Endothelial cell of umbilical vein (primary cell): ENCODE results near the gene PLEKHG3. TPM values are rescaled to one million over a fixed set of nuclear protein-coding genes. Genes with fewer than 3 reads are reported as not detected.

Experiments
- BruUV-seq: library from RNA; stranded (reverse); fragments of 400-500 nt; replicated peaks from 2 replicates; lab custom pipeline; 2021; lab: Mats Ljungman, UMichigan
- CTCF ChIA-PET: fragments of 300-600, 350-600 bp; sonication (Branson Sonifier 250); formaldehyde crosslinking; loops from one replicate; lab custom pipeline; 2021; ENCODE audit warnings: antibody characterized with exemption, inconsistent platforms; lab: Charles Lee
- POLR2A ChIA-PET: fragments of 300-600, 350-600 bp; sonication (Branson Sonifier 250); formaldehyde crosslinking; loops from one replicate; lab custom pipeline; 2021; ENCODE audit warnings: antibody characterized with exemption, inconsistent platforms; lab: Charles Lee
- DNase-seq: peaks from one replicate; pipeline ENCODE4 v3.0.0-alpha.2; 2011; ENCODE audit warnings: low read depth, low spot score
- FAIRE-seq: peaks from 2 replicates; lab custom pipeline; 2011; peaks lifted over from hg19 to GRCh38; lab: Jason Lieb, UNC
- H2AFZ ChIP-seq: 2 replicates; pipeline ENCODE4 v1.6.0; 2012; ENCODE audit warnings: low read depth, low read length, control low read depth, inconsistent platforms
- H3K27ac ChIP-seq: 2 replicates; pipeline ENCODE4 v1.5.1; 2011; ENCODE audit warnings: low read depth, mild to moderate bottlenecking, control low read depth, low read length, moderate library complexity; ENCODE audit not compliant: insufficient read depth
- H3K27me3 ChIP-seq, 2 experiments: 2 replicates each; pipeline versions ENCODE4 v1.6.0 to v1.6.1; 2011; ENCODE audit warnings: low read length in 2 of 2, mixed read lengths in 1 of 2; ENCODE audit not compliant: control insufficient read depth in 2 of 2, insufficient read depth in 2 of 2
- H3K36me3 ChIP-seq, 2 experiments: 2 replicates in 1 of 2; 3 replicates in 1 of 2; pipeline ENCODE4 v1.5.1; 2011; ENCODE audit warnings: low read length in 2 of 2, mild to moderate bottlenecking in 1 of 2, moderate library complexity in 1 of 2; ENCODE audit not compliant: control insufficient read depth in 2 of 2, insufficient read depth in 2 of 2; ENCODE audit errors: extremely low read depth in 1 of 2
- H3K4me1 ChIP-seq: 3 replicates; pipeline ENCODE4 v1.5.1; 2011; ENCODE audit warnings: mild to moderate bottlenecking, low read length; ENCODE audit not compliant: control insufficient read depth, insufficient read depth; ENCODE audit errors: extremely low read depth
- H3K4me2 ChIP-seq: 2 replicates; pipeline ENCODE4 v1.6.1; 2011; ENCODE audit warnings: low read length, control low read depth, mixed read lengths; ENCODE audit not compliant: insufficient read depth
- H3K4me3 ChIP-seq, 3 experiments: fragments of 200-600 bp in 1 of 3; sonication (generic), shearing (Covaris generic) in 1 of 3; replicated peaks in 1 of 3; 2 replicates each; pipeline ENCODE4 v1.5.1; 2011 to 2016; ENCODE audit warnings: control low read depth in 3 of 3, low read length in 3 of 3, mild to moderate bottlenecking in 2 of 3, inconsistent platforms in 1 of 3, low read depth in 1 of 3, moderate library complexity in 1 of 3; ENCODE audit not compliant: insufficient read depth in 1 of 3
- H3K79me2 ChIP-seq: 2 replicates; pipeline ENCODE4 v1.6.0; 2012; ENCODE audit warnings: low read length, inconsistent platforms; ENCODE audit not compliant: control insufficient read depth, insufficient read depth
- H3K9ac ChIP-seq: replicated peaks from 2 replicates; pipeline ENCODE3; 2011; ENCODE audit warnings: low read length, control low read depth; ENCODE audit not compliant: insufficient read depth; ENCODE audit errors: extremely low read depth
- H3K9me1 ChIP-seq: replicated peaks from 3 replicates; pipeline ENCODE4 v1.6.0; 2011; ENCODE audit warnings: mild to moderate bottlenecking, low read length; ENCODE audit not compliant: control insufficient read depth, insufficient read depth; ENCODE audit errors: extremely low read depth
- H3K9me3 ChIP-seq: replicated peaks from 2 replicates; pipeline ENCODE4 v1.5.1; 2012; ENCODE audit warnings: low read length, inconsistent platforms; ENCODE audit not compliant: control insufficient read depth, insufficient read depth
- H4K20me1 ChIP-seq: replicated peaks from 2 replicates; pipeline ENCODE3; 2011; ENCODE audit warnings: mild to moderate bottlenecking, low read length; ENCODE audit not compliant: control insufficient read depth, insufficient read depth; ENCODE audit errors: extremely low read depth
- CTCF ChIP-seq, 2 donors: IDR thresholded peaks; 1 replicate in 1 of 2; 2 replicates in 1 of 2; pipeline ENCODE4 v1.5.1; 2011; ENCODE audit warnings: low read length in 2 of 2, mild to moderate bottlenecking in 2 of 2, moderate library complexity in 2 of 2, control low read depth in 1 of 2, inconsistent platforms in 1 of 2, low read depth in 1 of 2; ENCODE audit not compliant: insufficient read depth in 1 of 2; ENCODE audit errors: extremely low read depth in 1 of 2
- EZH2 ChIP-seq: IDR thresholded peaks from 2 replicates; pipeline ENCODE4 v1.6.1; 2012; ENCODE audit warnings: borderline replicate concordance, low read depth, mild to moderate bottlenecking, moderate library complexity, low read length, inconsistent platforms; ENCODE audit not compliant: severe bottlenecking
- FOS ChIP-seq: IDR thresholded peaks from 2 replicates; pipeline ENCODE4 v1.6.1; 2011; ENCODE audit warnings: mild to moderate bottlenecking, low read length, moderate library complexity, borderline replicate concordance; ENCODE audit not compliant: insufficient read depth
- GATA2 ChIP-seq: IDR thresholded peaks from 2 replicates; pipeline ENCODE4 v1.7.0; 2011; ENCODE audit warnings: low read depth, mild to moderate bottlenecking, moderate library complexity, mixed read lengths, low read length; ENCODE audit not compliant: insufficient read length, insufficient read depth
- JUN ChIP-seq: IDR thresholded peaks from 2 replicates; pipeline ENCODE4 v1.6.1; 2011; ENCODE audit warnings: borderline replicate concordance, low read depth; ENCODE audit not compliant: insufficient read length, insufficient read depth
- MAX ChIP-seq: IDR thresholded peaks from 2 replicates; pipeline ENCODE4 v1.6.1; 2011; ENCODE audit not compliant: insufficient read depth, insufficient read length
- MYC ChIP-seq: IDR thresholded peaks from one replicate; pipeline ENCODE4 v1.6.1; 2011; ENCODE audit warnings: mild to moderate bottlenecking, low read depth, low read length
- POLR2A ChIP-seq: IDR thresholded peaks from 2 replicates; pipeline ENCODE4 v1.6.1; 2012; ENCODE audit warnings: low read depth, mild to moderate bottlenecking, control low read depth, low read length
- POLR2AphosphoS5 ChIP-seq: IDR thresholded peaks from 2 replicates; pipeline ENCODE4 v1.6.1; 2012; ENCODE audit warnings: low read depth, mild to moderate bottlenecking, control low read depth, low read length, moderate library complexity; ENCODE audit not compliant: insufficient read depth
- dilution Hi-C: fragments of 300-500 bp; cut with MboI; formaldehyde crosslinking; loops from one replicate; pipeline ENCODE4 v1.15.0; 2019; ENCODE audit warnings: low sequenced_read_pairs; ENCODE audit not compliant: extremely low pct_ligation_motif_present
- intact Hi-C: fragments of 100-400 bp; cut with micrococcal nuclease; formaldehyde crosslinking; loops from one replicate; pipeline ENCODE4 v1.10.0; 2022
- polyA plus RNA-seq, 4 experiments: library from polyadenylated mRNA; depleted of rRNA in 3 of 4; stranded (reverse) in 3 of 4; unstranded in 1 of 4; fragments of >200 nt; gene quantifications; 2 replicates each; pipeline versions ENCODE4 v1.2.1 to v1.2.3, GENCODE V29; 2011 to 2012; ENCODE audit warnings: missing spikeins in 1 of 4
- total RNA-seq: library from RNA; stranded (reverse); gene quantifications from 2 replicates; pipeline ENCODE4 v1.2.3, GENCODE V29; 2021

Gene PLEKHG3
- total and polyA plus RNA-seq, 2 donors (not counting 3 experiments of a cell fraction or from before 2014, with no cell fraction given) = 6.6 to 8.0 TPM

GRCh38 chr14:64736271-64737169, 32.3 kb downstream of the PLEKHG3 start:
- no peak overlapping the region for H3K9ac ChIP-seq
- FAIRE-seq (no peak), DNase-seq (no peak)
- peaks cover 0 to 2% of the 10 kb centered on the region in 2 experiments for H3K36me3 ChIP-seq
- no peaks in the 10 kb centered on the region for H3K27me3 ChIP-seq
- ChIA-PET CTCF (no interaction called here), POLR2A (no interaction called here)
- H3K4me3 ChIP-seq = no peak overlapping the region
- H3K9me3 ChIP-seq = no peaks in the 10 kb centered on the region
- TF ChIP-seq EZH2 (no peak), GATA2 (no peak), MAX (no peak), POLR2A (no peak), POLR2AphosphoS5 (no peak), CTCF (IDR thresholded peaks at IDR 0.05; ENCODE audit: extremely low read depth in 1 of 2, insufficient read depth in 1 of 2, low read depth in 1 of 2, low read length in 2 of 2) (no peak), JUN (no peak), FOS (no peak), MYC (no peak)
- BruUV-seq = no TSS peak
- no peaks in the 10 kb centered on the region for H3K9me1 ChIP-seq
- no peak overlapping the region for H3K27ac ChIP-seq
- intact Hi-C loops (no loop called here), dilution Hi-C loops (no loop called here)
- H3K4me2 ChIP-seq = no peak overlapping the region
- no peaks in the 10 kb centered on the region for H3K4me1 ChIP-seq
- H4K20me1 ChIP-seq = no peaks in the 10 kb centered on the region
- H3K79me2 ChIP-seq = no peaks in the 10 kb centered on the region
- H2AFZ ChIP-seq = no peak overlapping the region
